Measurements from ENCODE around the gene KDM4E.
"Not testable (repeated sequence)": the region's sequence is repeated elsewhere in the genome, so short reads cannot be mapped to it uniquely, and the experiment has no call there.

The KDM4E gene

DNA sequence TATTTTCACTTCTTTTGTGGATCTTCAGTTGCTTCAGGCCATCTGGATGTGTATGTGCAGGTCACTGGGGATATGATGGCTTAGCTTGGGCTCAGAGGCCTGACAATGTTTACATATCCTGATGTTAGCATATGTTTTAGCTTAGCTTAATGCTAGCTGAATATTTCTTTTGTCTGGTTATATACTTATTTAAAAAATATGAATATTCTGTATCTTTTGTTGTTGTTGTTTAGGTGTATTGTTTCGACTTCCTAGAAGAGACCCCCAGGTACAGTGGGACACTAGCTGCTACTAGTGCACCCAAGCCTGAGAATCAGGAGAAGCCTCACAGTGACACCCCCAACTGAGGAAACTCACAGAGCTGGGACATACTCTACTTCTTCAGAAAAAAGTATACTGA is at the start of gene KDM4E:
TSS of gene KDM4E (plus strand) at position 301 of the 400 bp plus-strand sequence. CDS start 300 bp downstream, outside the sequence.
- no peak for FAIRE-seq

DNA sequence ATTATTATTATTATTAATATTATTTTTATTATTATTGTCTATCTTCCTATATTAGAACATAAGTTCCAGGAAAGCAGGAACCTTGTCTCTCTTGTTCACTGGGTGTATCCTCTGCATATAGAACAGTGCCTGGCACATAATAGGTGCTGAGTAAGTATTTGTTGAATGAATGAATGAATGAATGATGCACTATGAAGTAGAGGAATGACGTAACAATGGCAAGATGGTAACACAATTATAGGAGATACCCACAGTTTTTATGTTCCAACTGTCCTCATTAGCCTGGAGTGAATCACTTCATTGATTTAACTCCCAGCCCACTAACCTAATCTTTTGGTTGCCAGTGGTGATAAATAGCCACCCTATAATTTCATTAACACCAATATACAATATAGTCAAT is 49.5 kb upstream of the KDM4E start:
- no peak for FAIRE-seq

DNA sequence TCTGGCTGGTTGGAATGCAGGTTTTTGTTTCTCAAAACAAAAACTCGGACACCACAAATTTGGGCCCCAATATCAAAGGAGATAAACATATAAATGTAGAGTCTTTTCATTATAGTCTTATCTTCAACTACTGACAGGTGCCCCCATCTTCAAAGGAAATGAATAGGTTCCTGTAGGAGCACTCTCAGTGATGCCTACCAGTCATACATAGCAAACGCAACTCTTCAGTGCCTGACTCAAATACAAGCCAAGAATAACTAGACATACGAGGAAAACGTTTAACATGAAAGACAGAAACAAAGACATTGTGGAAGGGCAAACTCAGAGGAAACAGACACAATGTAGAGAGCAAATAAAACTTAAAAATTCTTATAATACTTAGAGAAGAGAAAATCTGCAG is 37.7 kb upstream of the KDM4E start:
- no peak for FAIRE-seq

DNA sequence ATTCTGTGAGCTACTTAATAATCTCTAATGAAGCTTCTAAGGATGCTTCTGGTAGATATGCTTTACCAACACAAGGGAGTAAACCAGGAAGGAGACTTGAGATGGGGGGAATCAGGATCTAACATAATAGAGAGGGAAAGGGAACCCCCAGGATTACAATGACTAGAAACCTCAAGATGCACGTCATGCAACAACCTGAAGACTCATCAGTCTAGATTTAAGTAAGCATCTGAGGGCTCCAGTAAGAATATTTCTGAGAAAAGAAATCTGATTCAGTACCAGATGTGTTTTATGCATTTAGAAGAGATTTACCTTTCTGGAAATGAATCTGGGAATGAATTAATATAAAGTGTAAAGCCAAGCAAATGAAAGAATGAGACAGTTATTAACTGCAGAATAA is 36.3 kb upstream of the KDM4E start:
- FAIRE-seq, result no peak

DNA sequence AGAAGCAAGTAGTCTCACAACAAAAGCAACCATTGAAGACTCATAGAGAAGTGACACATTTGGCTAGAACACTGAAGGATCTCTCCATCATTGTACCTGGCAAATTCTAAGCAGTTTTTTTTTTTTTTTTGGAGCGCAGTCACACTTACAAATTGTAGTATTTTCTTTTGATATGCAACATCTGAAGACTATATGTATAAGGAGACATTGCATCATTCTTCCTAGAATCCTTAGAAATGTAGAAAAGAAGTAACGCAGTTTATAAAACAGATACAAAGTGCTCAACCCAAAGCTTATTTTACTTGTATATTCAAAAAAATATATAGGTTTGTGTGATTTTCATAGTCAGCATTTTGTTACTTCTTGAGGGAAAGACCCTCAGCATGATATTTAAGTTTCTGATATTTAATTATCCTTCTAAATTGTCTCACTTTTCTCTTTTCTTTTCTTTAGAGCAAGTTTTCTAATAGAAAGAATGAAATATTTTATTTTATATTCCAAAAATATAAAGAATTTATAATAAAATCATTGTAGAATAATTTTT is 31.6 kb upstream of the KDM4E start:
- no peak for FAIRE-seq

DNA sequence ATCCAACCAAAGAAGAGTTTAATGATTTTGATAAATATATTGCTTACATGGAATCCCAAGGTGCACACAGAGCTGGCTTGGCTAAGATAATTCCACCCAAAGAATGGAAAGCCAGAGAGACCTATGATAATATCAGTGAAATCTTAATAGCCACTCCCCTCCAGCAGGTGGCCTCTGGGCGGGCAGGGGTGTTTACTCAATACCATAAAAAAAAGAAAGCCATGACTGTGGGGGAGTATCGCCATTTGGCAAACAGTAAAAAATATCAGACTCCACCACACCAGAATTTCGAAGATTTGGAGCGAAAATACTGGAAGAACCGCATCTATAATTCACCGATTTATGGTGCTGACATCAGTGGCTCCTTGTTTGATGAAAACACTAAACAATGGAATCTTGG is 27.6 kb upstream of the KDM4E start:
- no peak for FAIRE-seq

DNA sequence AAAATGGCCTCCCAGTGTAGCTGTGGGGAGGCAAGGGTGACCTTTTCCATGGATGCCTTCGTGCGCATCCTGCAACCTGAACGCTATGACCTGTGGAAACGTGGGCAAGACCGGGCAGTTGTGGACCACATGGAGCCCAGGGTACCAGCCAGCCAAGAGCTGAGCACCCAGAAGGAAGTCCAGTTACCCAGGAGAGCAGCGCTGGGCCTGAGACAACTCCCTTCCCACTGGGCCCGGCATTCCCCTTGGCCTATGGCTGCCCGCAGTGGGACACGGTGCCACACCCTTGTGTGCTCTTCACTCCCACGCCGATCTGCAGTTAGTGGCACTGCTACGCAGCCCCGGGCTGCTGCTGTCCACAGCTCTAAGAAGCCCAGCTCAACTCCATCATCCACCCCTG is 26.8 kb upstream of the KDM4E start:
- no peak for FAIRE-seq

DNA sequence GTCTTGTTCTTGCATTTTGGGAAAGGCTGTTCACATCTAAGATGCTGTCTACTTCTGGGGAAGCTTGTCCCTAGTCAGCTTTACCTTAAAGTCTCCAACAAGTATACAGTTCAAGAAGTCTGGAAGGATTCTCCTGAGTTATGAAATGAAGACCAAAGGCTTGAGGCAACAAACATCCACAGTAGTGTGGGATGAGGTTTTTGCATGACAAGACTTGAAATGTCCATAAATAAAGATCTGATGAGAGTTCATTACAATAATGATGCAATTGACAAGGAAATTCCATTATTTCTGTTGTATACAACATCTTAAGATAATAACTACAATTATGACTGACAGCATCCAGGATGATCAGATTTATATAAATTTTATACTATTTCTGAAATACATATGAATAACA is 21.3 kb upstream of the KDM4E start:
- no peak for FAIRE-seq

DNA sequence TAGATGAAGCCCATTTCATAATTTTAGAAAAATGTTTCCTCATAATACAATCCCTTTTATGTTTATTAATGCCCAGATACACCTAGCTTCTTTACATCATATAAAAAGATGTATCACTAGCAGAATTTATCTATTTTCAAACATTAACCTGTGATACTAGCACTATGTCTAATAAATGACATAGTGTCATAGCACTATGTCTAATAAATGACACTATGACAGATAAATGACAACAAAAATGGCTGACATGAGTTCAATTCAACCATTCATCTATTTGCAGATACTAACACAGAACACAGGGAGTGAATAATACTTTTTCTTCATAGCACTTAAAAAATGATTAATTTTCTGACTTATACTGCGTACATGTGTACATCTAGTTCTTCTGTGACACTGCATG is 19.4 kb upstream of the KDM4E start:
- FAIRE-seq, result no peak

DNA sequence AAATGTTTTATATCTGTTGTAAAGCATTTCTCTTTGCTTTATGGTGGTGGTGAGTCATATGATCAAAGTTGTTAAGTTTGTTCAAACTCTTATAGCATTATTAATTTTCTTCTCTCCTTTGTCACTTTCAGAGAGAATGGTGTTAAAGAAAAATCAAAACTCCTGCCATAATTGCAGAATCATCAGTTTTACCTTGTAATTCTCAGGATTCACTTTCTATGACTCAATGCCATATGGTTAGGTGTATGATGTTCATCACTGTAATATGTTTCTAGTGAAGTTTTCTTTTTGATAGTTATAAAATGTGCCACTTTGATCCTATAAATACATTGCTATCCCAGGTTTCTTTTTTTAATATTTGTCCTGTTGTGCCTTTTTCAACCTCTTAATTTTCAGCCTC is 13.7 kb upstream of the KDM4E start:
- no peak for FAIRE-seq

DNA sequence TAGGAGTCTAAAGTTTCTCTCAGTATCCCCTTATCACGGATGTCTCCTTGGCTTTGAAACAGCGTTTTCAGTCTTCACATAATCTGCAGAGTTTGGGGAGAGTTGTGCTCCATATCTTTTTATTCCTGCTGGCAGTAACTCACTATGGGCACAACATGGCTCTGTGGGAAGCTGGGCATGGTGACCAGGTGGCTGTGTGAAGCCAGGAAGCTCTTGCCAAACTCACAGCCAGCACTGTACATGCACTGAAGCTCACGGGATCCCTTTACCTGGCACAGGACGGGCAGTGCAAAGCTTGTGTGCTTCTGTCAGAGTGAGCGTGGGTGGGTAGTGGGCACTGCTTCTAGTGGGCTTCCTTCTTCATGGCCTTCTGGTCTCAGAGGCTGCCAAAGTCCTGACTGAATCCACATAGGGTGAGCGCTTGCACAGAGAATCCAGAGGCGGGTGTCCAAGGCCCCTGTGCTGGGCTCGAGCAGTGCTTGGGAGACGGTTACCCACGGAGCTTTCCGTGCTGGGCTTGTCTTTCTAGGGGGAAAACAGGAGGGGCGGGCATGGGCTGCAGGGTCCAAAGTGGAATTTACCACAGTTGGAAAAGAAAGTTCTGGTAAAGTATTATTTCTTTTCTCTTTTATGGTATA is 10.8 kb upstream of the KDM4E start:
- FAIRE-seq, result no peak

DNA sequence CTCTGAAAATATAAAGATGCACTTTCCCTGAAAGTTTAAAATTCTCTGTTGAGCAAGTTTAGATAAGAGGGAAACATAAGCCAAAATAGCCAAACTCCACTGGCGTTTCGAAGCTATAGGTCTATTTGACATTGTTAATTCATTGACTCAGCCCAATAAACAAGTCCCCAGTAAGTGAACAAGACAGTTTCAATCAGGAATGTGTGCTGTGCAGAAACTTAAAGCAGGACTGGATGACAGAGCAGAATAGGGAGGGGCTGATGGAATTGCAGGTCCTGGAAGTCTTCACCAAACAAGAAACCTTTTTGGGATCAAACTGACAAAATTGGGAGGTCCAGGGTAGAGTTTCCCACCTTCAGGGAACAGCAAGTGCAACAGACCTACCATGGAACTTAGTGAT is 8.9 kb upstream of the KDM4E start:
- no peak for FAIRE-seq

DNA sequence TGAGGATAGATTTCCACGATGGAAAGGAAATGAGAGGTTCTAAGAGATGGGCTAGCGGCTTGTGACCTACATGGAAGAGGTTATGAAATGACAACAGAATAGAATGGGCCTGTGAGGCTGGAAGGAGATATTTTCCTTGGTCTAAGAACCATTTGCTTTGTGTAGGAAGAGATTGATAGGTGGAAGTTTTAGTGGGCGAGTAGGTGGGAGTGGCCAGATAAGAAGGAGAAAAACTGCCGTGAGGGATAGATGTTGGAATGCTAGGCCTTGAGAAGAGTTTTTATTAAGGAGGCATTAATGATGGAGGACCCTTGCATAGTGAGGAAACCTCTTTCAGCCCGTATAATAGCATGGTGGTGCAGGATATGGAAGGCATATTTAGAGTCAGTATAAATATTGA is 3.6 kb upstream of the KDM4E start:
- not testable (repeated sequence) for FAIRE-seq

DNA sequence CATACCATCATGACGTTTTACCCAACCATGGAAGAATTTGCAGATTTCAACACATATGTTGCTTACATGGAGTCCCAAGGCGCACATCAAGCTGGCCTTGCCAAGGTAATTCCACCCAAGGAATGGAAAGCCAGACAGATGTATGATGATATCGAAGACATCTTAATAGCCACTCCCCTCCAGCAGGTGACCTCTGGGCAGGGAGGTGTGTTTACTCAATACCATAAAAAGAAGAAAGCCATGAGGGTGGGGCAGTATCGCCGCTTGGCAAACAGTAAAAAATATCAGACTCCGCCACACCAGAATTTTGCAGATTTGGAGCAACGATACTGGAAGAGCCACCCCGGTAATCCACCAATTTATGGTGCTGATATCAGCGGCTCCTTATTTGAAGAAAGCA is 536 bp downstream of the KDM4E start:
- not testable (repeated sequence) for FAIRE-seq

DNA sequence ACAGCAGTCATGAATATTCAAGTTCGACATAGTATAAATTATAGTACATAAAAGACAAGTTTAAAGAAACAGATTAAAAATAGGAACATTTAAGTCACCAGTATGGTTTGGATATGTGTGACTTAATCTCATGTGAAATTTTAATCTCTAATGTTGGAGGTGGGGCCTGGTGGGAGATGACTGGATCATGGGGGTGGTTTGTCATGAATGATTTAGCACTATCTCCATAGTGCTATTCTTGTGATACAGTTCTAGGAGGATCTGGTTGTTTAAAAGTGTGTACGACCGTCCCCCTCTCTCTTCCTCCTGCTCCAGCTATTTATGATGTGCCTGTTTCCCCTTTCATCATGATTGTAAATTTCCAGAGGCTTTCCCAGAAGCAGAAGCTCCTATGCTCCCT is 3.3 kb downstream of the KDM4E start:
- FAIRE-seq, result no peak

DNA sequence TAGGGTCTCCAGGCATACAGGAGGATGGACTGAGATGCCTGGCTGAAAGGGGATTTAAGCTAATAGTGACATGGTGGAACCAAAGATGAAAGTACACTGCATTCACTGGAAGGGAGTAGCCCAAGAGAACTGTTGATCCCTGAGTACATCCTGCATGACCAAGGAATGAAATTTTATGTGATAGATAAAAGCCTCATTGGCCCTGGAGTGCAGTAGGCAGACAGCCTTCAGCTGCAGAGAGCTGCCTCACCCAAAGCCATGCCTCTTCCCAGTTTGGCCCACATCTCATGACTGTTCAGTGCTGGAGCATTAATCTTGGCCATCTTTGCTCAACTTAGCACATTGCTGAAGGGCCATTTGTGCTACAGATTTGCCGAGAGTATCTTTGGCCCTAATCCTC is 8.0 kb downstream of the KDM4E start:
- no peak for FAIRE-seq

DNA sequence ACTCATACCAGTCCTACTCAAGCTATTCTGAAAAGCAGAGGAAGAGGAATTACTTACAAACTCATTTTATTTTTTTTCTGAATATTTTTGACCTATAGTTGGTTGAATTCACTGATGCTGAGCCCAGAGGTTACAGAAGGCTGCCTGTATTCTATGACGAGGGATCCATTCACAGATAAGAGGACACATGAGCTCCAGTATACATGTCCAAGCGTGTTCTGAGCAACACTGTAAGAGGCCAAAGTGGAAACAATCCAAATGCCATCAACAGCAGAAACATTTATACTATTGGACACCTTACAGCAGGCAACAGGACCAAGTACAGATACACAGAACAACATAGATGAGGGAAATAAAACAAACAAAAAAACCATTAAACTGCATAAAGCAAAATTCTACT is 10.3 kb downstream of the KDM4E start:
- no peak for FAIRE-seq

DNA sequence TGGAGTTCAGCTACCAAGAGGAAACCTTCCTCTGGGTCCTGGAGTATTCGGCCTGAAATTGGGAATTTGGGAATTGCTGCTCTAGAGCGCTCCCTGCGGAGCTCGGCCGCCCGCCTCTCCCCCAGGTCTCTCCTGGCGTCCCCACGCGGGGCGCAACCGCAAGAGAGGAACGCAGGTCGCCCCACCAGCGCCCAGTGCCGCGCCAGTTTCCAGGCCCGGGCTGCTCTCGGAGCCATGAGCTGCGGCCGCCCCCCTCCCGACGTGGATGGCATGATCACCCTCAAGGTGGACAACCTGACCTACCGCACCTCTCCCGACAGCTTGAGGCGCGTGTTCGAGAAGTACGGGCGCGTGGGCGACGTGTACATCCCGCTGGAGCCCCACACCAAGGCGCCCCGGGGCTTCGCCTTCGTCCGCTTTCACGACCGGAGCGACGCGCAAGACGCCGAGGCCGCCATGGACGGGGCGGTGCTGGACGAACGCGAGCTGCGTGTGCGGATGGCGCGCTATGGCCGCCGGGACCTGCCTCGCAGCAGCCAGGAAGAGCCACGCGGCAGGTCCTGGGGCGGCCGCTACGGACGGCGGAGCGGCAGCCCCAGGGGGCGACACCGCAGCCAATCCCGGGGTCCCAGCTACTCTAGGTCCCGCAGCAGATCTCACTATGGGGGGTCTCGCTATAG is 12.4 kb downstream of the KDM4E start:
- not testable (repeated sequence) for FAIRE-seq

DNA sequence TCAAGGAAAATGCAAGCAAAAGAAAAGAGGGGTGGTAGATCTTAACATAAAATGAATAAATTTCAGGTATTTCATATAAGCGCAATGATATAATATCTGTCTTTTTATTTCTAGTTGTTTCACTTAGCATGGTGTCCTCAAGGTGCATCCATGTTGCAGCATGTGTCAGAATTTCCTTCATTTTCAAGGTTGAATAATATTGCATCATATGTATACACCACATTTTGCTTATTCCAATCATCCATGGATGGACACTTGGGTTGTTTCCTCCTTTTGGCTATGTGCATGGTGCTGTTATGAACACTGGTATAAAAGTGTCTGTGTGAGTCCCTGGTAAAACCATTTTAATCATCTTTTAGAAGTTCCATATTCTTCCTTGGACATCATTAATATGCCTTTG is 17.2 kb downstream of the KDM4E start:
- FAIRE-seq, result no peak

DNA sequence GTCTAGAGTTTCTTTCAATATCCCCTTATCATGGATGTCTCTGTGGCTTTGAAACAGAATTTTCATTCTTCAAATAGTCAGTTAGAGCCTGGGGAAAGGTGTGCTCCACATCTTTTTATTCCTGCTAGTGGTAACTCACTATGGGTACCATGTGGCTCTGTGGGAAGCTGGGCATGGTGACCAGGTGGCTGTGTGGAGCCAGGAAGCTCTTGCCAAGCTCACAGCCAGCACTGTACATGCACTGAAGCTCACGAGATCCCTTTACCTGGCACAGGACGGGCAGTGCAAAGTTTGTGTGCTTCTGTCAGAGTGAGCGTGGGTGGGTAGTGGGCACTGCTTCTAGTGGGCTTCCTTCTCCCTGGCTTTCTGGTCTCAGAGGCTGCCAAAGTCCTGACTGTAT is 17.8 kb downstream of the KDM4E start:
- no peak for FAIRE-seq

DNA sequence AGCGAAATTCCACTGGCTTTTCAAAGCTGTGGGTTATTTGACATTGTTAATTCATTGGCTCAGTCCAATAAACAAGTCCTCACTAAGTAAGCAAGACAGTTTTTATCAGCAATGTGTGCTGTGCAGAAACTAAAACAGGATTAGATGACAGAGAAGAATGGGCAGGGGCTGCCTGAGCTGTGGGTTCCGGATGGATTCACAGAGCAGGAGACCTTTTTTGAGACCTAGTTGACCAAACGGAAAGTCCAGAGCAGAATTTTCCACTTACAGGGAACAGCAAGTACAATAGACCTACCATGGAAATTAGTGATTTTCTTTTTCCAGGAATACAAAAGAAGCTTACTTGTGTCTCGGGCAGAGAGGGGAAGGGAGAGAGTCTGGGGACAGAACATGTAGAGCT is 19.0 kb downstream of the KDM4E start:
- FAIRE-seq, result no peak

DNA sequence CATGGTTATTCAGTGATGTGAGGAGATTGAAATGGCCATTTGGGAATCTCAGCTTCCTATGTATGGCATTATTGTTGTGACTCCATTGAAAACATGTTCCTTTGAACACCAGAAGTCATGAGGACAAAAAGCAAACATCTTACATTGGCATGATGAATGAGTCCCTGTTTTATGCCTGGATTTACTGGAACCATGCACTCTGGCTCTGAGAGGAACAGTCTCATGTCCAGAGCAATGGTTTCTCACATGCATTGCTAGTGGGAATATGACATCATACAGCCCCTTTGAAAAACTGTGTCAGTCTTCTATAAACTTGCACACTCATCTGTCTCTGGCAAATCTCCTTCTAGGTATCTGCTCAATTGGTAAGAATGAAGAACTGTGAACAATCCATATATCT is 20.8 kb downstream of the KDM4E start:
- no peak for FAIRE-seq

DNA sequence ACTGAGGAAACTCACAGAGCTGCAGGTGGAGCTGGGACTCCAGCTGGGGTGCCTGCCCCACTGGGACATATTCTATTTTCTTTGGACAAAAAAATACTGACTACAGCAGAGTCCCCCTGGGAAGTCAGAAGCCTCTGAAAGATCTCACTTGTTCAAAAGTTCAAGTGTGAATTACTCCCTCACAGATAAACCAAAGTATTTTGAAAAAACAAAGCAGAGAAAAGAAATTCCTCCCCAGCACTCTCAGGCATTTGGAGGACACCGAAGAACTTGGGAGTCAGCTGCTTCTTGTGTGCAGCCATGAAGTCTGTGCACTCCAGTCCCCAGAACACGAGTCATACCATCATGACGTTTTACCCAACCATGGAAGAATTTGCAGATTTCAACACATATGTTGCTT is 24.1 kb downstream of the KDM4E start, which contains the start of gene KDM4F:
TSS of gene KDM4F (plus strand) at position 301 of the 400 bp plus-strand sequence.
- FAIRE-seq, result not testable (repeated sequence)

DNA sequence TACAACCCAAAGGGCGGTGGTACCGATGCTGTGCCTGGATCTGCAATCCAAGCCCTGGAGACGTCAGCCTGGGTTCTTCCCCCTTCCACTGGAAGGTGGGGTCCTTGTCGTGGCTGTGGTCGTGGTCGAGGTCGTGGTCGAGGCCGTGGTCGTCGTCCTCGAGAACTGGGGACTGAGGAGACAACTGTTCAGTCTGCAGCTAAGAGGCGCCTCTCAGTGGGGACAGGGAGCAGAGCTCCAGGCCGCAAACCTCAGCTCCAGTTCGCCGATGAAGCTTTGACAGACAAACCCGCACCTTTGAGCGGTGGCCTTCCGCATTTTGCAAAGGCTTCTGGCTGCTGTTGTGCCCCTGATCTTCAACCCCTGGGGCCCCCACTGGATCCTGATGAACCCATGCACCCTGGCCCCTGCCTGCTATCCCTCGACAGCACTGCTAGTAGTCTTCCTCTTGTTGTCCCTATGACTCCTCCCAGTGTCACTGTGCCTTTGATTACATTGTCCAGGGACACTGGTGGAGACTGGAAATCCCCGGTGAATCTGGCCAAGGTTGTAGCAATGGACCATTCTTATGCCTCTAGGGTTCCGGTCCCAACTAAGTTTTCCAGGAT is 25.6 kb downstream of the KDM4E start:
- FAIRE-seq, result no peak

Data from islet of Langerhans (tissue), 1 donor.